Measurements from ENCODE around the gene DAB1. TPM values are rescaled to one million over a fixed set of nuclear protein-coding genes. Genes with fewer than 3 reads are reported as not detected.

DAB1 gene
- total and polyA plus RNA-seq, 10 of the 15 experiments (the other 5 are each of a cell fraction or from before 2014, with no cell fraction given), result 0.02 to 0.10 (median 0.03) TPM; not detected in 5

DNA sequence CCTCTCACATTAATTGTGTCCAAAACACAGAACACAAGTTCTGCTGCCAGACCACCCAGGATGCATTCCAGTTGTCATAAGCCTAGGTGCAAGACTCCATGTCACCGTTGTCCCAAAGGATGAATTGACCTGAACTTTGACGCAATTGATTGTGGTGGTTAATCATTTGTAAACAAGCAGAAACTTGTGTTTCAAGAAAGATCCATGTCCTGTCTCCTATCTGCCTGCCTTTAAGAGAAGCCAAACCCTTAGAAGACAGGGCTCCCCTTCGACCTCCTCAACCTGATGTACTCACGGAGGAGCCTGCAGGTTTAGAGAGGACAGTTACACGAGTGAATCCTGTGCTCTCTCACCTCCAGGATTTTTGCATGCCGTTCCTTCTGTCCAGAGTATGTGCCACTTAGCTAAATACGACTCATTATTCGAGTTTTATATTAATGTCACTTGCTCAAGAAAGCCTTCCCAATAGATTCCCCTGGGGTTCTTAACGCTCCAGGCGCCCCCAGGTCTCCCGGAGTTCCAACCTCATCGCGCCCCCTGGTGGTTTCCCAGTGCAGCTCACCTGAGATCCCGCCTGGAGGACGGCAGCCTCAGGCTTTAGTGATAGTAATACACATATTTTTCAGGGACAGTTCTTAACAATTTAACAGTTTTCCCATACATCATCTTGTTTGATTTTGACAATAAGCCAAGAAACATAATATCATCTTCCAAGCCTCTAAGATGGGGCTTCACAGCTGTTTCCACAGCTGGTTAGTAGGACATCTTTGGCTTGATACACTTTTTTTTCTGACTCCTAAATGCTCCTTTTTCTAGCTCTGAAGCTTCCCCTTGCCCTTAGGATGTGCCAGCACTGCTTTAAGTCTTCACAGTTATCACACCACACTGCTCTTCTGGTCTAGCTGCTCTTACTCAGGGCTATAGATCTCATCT is 455.7 kb downstream of the DAB1 start (continued):
- TF ChIP-seq, protein P1, sequence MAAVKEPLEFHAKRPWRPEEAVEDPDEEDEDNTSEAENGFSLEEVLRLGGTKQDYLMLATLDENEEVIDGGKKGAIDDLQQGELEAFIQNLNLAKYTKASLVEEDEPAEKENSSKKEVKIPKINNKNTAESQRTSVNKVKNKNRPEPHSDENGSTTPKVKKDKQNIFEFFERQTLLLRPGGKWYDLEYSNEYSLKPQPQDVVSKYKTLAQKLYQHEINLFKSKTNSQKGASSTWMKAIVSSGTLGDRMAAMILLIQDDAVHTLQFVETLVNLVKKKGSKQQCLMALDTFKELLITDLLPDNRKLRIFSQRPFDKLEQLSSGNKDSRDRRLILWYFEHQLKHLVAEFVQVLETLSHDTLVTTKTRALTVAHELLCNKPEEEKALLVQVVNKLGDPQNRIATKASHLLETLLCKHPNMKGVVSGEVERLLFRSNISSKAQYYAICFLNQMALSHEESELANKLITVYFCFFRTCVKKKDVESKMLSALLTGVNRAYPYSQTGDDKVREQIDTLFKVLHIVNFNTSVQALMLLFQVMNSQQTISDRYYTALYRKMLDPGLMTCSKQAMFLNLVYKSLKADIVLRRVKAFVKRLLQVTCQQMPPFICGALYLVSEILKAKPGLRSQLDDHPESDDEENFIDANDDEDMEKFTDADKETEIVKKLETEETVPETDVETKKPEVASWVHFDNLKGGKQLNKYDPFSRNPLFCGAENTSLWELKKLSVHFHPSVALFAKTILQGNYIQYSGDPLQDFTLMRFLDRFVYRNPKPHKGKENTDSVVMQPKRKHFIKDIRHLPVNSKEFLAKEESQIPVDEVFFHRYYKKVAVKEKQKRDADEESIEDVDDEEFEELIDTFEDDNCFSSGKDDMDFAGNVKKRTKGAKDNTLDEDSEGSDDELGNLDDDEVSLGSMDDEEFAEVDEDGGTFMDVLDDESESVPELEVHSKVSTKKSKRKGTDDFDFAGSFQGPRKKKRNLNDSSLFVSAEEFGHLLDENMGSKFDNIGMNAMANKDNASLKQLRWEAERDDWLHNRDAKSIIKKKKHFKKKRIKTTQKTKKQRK (IDR thresholded peaks at IDR 0.05; ENCODE audit: low read depth, low read length), result no peak
- no peak for TF ChIP-seq ZSCAN29 (IDR thresholded peaks at IDR 0.05)

DNA sequence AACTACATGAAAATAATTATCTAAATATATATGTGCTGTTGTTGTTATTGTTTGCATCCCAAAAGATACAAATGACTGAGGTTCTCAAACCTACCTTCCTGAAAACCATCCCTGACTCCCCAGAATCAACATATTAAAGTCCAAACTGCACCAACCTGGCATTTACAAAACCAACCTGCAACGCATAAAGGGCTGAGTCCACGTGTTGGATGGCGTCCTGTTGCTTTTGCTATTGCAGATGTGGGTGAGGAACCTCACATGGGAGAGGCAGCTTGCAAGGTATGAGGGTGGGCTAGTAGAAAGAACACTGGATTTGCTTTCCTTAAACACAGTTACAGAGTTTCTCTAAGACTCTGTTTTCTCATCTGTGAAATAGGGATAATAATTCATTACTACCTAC is 456.5 kb downstream of the DAB1 start:
- ChIA-PET POLR2A (no interaction called here), CTCF (interaction anchor here (4.6 kb wide), 1 partner anchor 134 kb away, joined by 35 read pairs; no protein-coding TSS in a partner anchor), SMC1A (ENCODE audit: uncharacterized antibody, unreplicated experiment) (interaction anchor here (2.1 kb wide), 1 partner anchor 134 kb away, joined by 16 read pairs; no protein-coding TSS in a partner anchor), RAD21 (ENCODE audit: unreplicated experiment) (no interaction called here)
- in situ Hi-C loops (cut with MboI), result no loop called here
- Histone ChIP-seq H3K27me3 (replicated peaks in 1 of 2; ENCODE audit: control insufficient read depth in 2 of 2, insufficient read depth in 2 of 2, low read length in 1 of 2) (no peaks in the 10 kb centered on the region), H3K9me3 (replicated peaks; ENCODE audit: control insufficient read depth, insufficient read depth, low read length) (no peaks in the 10 kb centered on the region), H3K36me3 (ENCODE audit: control insufficient read depth in 2 of 2, insufficient read depth in 2 of 2, low read length in 1 of 2) (no peaks in the 10 kb centered on the region), H3K4me3 (no peak overlapping the region), H3K9ac (ENCODE audit: control insufficient read depth, insufficient read depth, low read length) (no peak overlapping the region), H3K4me2 (ENCODE audit: control insufficient read depth, insufficient read depth) (no peak overlapping the region), H3K79me2 (ENCODE audit: control insufficient read depth, insufficient read depth, low read length) (no peaks in the 10 kb centered on the region), H3K27ac (ENCODE audit: control insufficient read depth, insufficient read depth) (no peak overlapping the region), H4K20me1 (ENCODE audit: control insufficient read depth, insufficient read depth) (no peaks in the 10 kb centered on the region), H3K4me1 (ENCODE audit: control insufficient read depth, insufficient read depth, low read length) (no peaks in the 10 kb centered on the region), H2AFZ (ENCODE audit: control insufficient read depth, low read depth, low read length) (no peak overlapping the region)
- 9% methylated on average over 3 of the region's 3 CpGs for WGBS (ENCODE audit: insufficient coverage, insufficient replicate concordance, low lambda C conversion rate, missing lambda C conversion rate)
- no TSS peak for BruUV-seq (replicated peaks)
- intact Hi-C loops (cut with micrococcal nuclease; ENCODE audit: unreplicated experiment), result no loop called here
- DNase-seq (ENCODE audit: low read depth, low spot score) (no peak), ATAC-seq (no peak), FAIRE-seq (no peak)
- TF ChIP-seq TBL1XR1 (IDR thresholded peaks at IDR 0.05; ENCODE audit: low read depth, low read length), result no peak
- TF ChIP-seq, protein P2, sequence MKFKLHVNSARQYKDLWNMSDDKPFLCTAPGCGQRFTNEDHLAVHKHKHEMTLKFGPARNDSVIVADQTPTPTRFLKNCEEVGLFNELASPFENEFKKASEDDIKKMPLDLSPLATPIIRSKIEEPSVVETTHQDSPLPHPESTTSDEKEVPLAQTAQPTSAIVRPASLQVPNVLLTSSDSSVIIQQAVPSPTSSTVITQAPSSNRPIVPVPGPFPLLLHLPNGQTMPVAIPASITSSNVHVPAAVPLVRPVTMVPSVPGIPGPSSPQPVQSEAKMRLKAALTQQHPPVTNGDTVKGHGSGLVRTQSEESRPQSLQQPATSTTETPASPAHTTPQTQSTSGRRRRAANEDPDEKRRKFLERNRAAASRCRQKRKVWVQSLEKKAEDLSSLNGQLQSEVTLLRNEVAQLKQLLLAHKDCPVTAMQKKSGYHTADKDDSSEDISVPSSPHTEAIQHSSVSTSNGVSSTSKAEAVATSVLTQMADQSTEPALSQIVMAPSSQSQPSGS (IDR thresholded peaks at IDR 0.05; ENCODE audit: low read length), result no peak
- TF ChIP-seq, protein P3, sequence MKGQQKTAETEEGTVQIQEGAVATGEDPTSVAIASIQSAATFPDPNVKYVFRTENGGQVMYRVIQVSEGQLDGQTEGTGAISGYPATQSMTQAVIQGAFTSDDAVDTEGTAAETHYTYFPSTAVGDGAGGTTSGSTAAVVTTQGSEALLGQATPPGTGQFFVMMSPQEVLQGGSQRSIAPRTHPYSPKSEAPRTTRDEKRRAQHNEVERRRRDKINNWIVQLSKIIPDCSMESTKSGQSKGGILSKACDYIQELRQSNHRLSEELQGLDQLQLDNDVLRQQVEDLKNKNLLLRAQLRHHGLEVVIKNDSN (IDR thresholded peaks at IDR 0.05; ENCODE audit: borderline replicate concordance, extremely low read length, insufficient read depth, low read depth, low read length), result no peak
- no peak for TF ChIP-seq ATF7 (IDR thresholded peaks at IDR 0.05; ENCODE audit: low read depth)
- TF ChIP-seq SUZ12 (IDR thresholded peaks at IDR 0.05; ENCODE audit: unreplicated experiment), result no peak
- TF ChIP-seq BMI1 (IDR thresholded peaks at IDR 0.05; ENCODE audit: borderline replicate concordance), result no peak
- TF ChIP-seq, protein P4, sequence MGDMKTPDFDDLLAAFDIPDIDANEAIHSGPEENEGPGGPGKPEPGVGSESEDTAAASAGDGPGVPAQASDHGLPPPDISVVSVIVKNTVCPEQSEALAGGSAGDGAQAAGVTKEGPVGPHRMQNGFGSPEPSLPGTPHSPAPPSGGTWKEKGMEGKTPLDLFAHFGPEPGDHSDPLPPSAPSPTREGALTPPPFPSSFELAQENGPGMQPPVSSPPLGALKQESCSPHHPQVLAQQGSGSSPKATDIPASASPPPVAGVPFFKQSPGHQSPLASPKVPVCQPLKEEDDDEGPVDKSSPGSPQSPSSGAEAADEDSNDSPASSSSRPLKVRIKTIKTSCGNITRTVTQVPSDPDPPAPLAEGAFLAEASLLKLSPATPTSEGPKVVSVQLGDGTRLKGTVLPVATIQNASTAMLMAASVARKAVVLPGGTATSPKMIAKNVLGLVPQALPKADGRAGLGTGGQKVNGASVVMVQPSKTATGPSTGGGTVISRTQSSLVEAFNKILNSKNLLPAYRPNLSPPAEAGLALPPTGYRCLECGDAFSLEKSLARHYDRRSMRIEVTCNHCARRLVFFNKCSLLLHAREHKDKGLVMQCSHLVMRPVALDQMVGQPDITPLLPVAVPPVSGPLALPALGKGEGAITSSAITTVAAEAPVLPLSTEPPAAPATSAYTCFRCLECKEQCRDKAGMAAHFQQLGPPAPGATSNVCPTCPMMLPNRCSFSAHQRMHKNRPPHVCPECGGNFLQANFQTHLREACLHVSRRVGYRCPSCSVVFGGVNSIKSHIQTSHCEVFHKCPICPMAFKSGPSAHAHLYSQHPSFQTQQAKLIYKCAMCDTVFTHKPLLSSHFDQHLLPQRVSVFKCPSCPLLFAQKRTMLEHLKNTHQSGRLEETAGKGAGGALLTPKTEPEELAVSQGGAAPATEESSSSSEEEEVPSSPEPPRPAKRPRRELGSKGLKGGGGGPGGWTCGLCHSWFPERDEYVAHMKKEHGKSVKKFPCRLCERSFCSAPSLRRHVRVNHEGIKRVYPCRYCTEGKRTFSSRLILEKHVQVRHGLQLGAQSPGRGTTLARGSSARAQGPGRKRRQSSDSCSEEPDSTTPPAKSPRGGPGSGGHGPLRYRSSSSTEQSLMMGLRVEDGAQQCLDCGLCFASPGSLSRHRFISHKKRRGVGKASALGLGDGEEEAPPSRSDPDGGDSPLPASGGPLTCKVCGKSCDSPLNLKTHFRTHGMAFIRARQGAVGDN (IDR thresholded peaks at IDR 0.05), result no peak
- TF ChIP-seq NFYB (IDR thresholded peaks at IDR 0.05; ENCODE audit: insufficient read depth, low read depth, low read length), result no peak
- no peak for TF ChIP-seq ZNF24 (IDR thresholded peaks at IDR 0.05)
